Erythroblast (primary cell): ENCODE results near the gene KCNC3.

Source experiments
- GATA1 ChIP-seq: IDR thresholded peaks from 2 replicates; pipeline ENCODE4 v1.6.1; 2011; ENCODE audit warnings: low read depth, mild to moderate bottlenecking, control low read depth, low read length, moderate library complexity
- POLR2A ChIP-seq: IDR thresholded peaks from 2 replicates; pipeline ENCODE4 v1.6.1; 2011; ENCODE audit warnings: mild to moderate bottlenecking, low read length

GRCh38 chr19:50332244-50333038 is 3.3 kb upstream of the KCNC3 start:
- TF ChIP-seq POLR2A (no peak), GATA1 (no peak)
